Neuronal stem cell (in vitro differentiated cells): Measurements from ENCODE around the gene PRAME.

Experiments used
- DNase-seq: peaks from one replicate; pipeline ENCODE4 v3.0.0-alpha.2; 2013; ENCODE audit warnings: low spot score
- H2AFZ ChIP-seq: one replicate; pipeline ENCODE4 v1.6.1; 2013; ENCODE audit warnings: mild to moderate bottlenecking, low read length, inconsistent platforms
- H2AK5ac ChIP-seq: 2 replicates; pipeline ENCODE4 v1.6.1; 2013; ENCODE audit warnings: low read depth, mild to moderate bottlenecking, inconsistent platforms, low read length, moderate library complexity, mixed read lengths
- H2BK120ac ChIP-seq: 2 replicates; pipeline ENCODE4 v1.6.1; 2013; ENCODE audit warnings: low read depth, mild to moderate bottlenecking, inconsistent platforms, low read length, moderate library complexity, mixed read lengths
- H2BK12ac ChIP-seq: one replicate; pipeline ENCODE4 v1.6.1; 2013; ENCODE audit warnings: low read length, inconsistent platforms
- H2BK15ac ChIP-seq: 2 replicates; pipeline ENCODE4 v1.6.1; 2013; ENCODE audit warnings: mild to moderate bottlenecking, low read length, inconsistent platforms, mixed read lengths
- H2BK5ac ChIP-seq: one replicate; pipeline ENCODE4 v1.6.1; 2013; ENCODE audit warnings: inconsistent platforms, mild to moderate bottlenecking, low read length, moderate library complexity
- H3K14ac ChIP-seq: one replicate; pipeline ENCODE4 v1.6.1; 2013; ENCODE audit warnings: low read length, inconsistent platforms
- H3K18ac ChIP-seq: 2 replicates; pipeline ENCODE4 v1.6.1; 2013; ENCODE audit warnings: low read length, inconsistent platforms
- H3K23ac ChIP-seq: 2 replicates; pipeline ENCODE4 v1.6.1; 2013; ENCODE audit warnings: low read depth, mild to moderate bottlenecking, mixed read lengths, low read length, inconsistent platforms; ENCODE audit not compliant: poor library complexity
- H3K27ac ChIP-seq: replicated peaks from 3 replicates; pipeline ENCODE4 v1.5.1; 2013; ENCODE audit warnings: low read length, inconsistent platforms
- H3K27me3 ChIP-seq, 3 experiments: 2 replicates each; pipeline ENCODE4 v1.6.1; 2013; ENCODE audit warnings: low read length in 3 of 3, mild to moderate bottlenecking in 2 of 3, inconsistent platforms in 1 of 3, low read depth in 1 of 3, mixed read lengths in 1 of 3, moderate library complexity in 1 of 3; ENCODE audit not compliant: control insufficient read depth in 3 of 3, insufficient read depth in 3 of 3
- H3K36me3 ChIP-seq, 2 donors: replicated peaks in 1 of 2; 2 replicates each; pipeline ENCODE4 v1.6.1; 2013; ENCODE audit warnings: low read length in 2 of 2; ENCODE audit not compliant: control insufficient read depth in 2 of 2, insufficient read depth in 2 of 2
- H3K4ac ChIP-seq: 2 replicates; pipeline ENCODE4 v1.6.1; 2013; ENCODE audit warnings: inconsistent platforms, mild to moderate bottlenecking, low read length, moderate library complexity
- H3K4me1 ChIP-seq, 2 donors: 1 replicate in 1 of 2; 2 replicates in 1 of 2; pipeline ENCODE4 v1.6.1; 2013; ENCODE audit warnings: low read length in 2 of 2, low read depth in 1 of 2; ENCODE audit not compliant: control insufficient read depth in 2 of 2, insufficient read depth in 1 of 2
- H3K4me2 ChIP-seq: one replicate; pipeline ENCODE4 v1.6.1; 2013; ENCODE audit warnings: mild to moderate bottlenecking, low read length, inconsistent platforms; ENCODE audit not compliant: insufficient read depth, poor library complexity, severe bottlenecking
- H3K4me3 ChIP-seq, 2 donors: 2 replicates each; pipeline ENCODE4 v1.5.1; 2013; ENCODE audit warnings: low read length in 2 of 2, mild to moderate bottlenecking in 2 of 2, inconsistent platforms in 1 of 2, moderate library complexity in 1 of 2
- H3K79me1 ChIP-seq: one replicate; pipeline ENCODE4 v1.6.1; 2013; ENCODE audit warnings: low read depth, mild to moderate bottlenecking, inconsistent platforms, low read length, moderate library complexity
- H3K9ac ChIP-seq: one replicate; pipeline ENCODE4 v1.6.1; 2013; ENCODE audit warnings: mild to moderate bottlenecking, low read depth, low read length, inconsistent platforms; ENCODE audit not compliant: poor library complexity
- H3K9me3 ChIP-seq, 2 donors: replicated peaks in 1 of 2; 2 replicates each; pipeline versions ENCODE3 to v1.6.1; 2013; ENCODE audit warnings: low read length in 2 of 2, mild to moderate bottlenecking in 2 of 2, inconsistent platforms in 1 of 2, low read depth in 1 of 2, mixed read lengths in 1 of 2, moderate library complexity in 1 of 2; ENCODE audit not compliant: control insufficient read depth in 2 of 2, insufficient read depth in 1 of 2
- H4K8ac ChIP-seq: one replicate; pipeline ENCODE4 v1.6.1; 2013; ENCODE audit warnings: low read depth, mild to moderate bottlenecking, inconsistent platforms, low read length, moderate library complexity
- H4K91ac ChIP-seq: one replicate; pipeline ENCODE4 v1.6.1; 2013; ENCODE audit warnings: low read length, low read depth, mild to moderate bottlenecking, inconsistent platforms; ENCODE audit not compliant: poor library complexity
- WGBS, 2 donors: extraction: QIAGEN DNeasy Blood & Tissue Kit; methylation state at CpG; one replicate each; pipeline ENCODE4 v1.1.7; 2013; ENCODE audit warnings: missing lambda C conversion rate in 2 of 2, mixed read lengths in 1 of 2; ENCODE audit not compliant: insufficient read length in 2 of 2, insufficient replicate concordance in 1 of 2; ENCODE audit errors: extremely low coverage in 2 of 2; 5-methylcytosine and 5-hydroxymethylcytosine counted together

PRAME gene

DNA sequence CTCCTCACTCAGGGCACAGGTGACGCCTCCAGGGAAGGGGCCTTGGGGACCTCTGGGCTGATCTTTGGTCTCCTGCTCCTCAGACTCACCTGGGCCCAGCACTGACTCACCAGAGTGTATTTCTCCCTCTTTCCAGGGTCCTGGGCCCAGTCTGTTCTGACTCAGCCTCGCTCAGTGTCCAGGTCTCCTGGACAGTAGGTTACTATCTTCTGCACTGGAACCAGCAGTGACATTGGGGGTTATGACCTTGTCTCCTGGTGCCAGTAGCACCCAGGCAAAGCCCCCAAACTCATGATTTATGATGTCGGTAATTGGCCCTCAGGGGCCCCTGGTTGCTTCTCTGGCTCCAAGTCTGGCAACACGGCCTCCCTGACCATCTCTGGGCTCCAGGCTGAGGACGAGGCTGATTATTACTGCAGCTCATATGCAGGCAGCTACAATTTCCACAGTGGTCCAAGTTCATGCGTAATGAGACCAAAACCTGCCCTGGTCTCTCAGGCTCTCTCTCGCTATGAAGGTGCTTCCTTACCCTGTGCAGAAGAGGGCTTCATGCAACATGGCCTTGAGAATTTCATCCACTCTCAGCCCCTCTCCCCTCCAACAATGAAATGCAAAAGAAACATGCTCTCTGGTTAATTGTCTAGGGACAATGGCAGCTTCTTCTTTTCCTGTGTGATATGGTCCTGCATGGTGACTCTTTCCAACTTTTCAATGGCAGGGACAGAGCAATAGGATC is 21.0 kb upstream of the PRAME start:
- Histone ChIP-seq H3K4me1 (peaks cover 0 to 5% of the 10 kb centered on the region in 2 donors), H4K8ac (no peak overlapping the region), H3K36me3 (no peaks in the 10 kb centered on the region), H3K27me3 (peaks cover 0 to 10% (median 5%) of the 10 kb centered on the region in 3 experiments), H3K4me3 (no peak overlapping the region), H3K27ac (no peak overlapping the region), H3K18ac (no peak overlapping the region), H3K4me2 (no peak overlapping the region), H3K9me3 (no peaks in the 10 kb centered on the region), H3K4ac (no peak overlapping the region), H4K91ac (no peak overlapping the region), H2BK5ac (no peak overlapping the region), H2BK15ac (no peak overlapping the region), H2BK120ac (no peak overlapping the region), H2BK12ac (no peak overlapping the region), H2AFZ (no peak overlapping the region), H3K9ac (no peak overlapping the region), H2AK5ac (peak overlapping the region; percentile 56), H3K14ac (no peak overlapping the region), H3K79me1 (no peaks in the 10 kb centered on the region), H3K23ac (peak overlapping the region; percentile 65)
- no peak for DNase-seq
- WGBS, 2 donors: no CpG with 5 or more reads among the region's 7 CpGs

DNA sequence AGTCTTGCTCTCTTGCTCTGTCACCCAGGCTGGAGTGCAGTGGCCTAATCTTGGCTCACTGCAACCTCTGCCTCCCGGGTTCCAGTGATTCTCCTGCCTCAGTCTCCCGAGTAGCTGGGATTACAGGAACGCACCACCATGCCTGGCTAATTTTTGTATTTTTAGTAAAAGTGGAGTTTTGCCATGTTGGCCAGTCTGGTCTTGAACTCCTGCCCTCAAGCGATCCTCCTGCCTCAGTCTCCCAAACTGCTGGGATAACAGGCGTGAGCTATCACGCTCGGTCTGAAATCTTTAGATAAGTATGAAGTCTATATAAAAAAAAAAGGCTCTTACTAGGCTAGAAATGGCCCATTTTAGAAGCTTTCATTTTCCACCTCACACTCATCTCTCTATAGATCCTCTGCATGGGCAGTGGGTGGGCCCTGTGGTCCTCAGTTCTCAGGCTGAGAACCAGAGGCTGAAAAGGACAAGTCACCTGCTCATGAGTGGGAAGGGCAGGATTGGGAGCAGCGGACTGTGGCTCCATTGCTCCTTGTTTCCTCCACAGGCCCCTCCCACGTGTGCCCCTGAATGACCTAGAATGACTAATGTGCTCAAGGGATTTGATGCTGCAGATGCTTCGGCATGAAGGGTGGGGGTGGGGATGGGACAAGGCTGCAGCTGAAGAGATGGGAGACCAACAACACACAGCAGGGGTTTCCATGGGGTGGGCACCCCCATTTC is 19.8 kb upstream of the PRAME start:
- H3K4me1 ChIP-seq: peaks cover 0 to 5% of the 10 kb centered on the region in 2 donors
- H3K27me3 ChIP-seq: peaks cover 0 to 10% (median 5%) of the 10 kb centered on the region in 3 experiments
- no peak overlapping the region for H2BK5ac ChIP-seq
- no peak overlapping the region for H3K4me2 ChIP-seq
- H2BK12ac ChIP-seq: no peak overlapping the region
- no peak overlapping the region for H2AFZ ChIP-seq
- no CpG with 5 or more reads among the region's 10 CpGs for WGBS, 2 donors
- no peaks in the 10 kb centered on the region for H3K36me3 ChIP-seq
- peak overlapping the region; percentile 28 for H3K18ac ChIP-seq
- no peak overlapping the region for H2BK120ac ChIP-seq
- no peak overlapping the region for H4K91ac ChIP-seq
- no peak overlapping the region for H4K8ac ChIP-seq
- peak overlapping the region; percentile 80 for H3K23ac ChIP-seq
- H3K79me1 ChIP-seq: no peaks in the 10 kb centered on the region
- H2AK5ac ChIP-seq: no peak overlapping the region
- no peak for DNase-seq
- H3K27ac ChIP-seq: no peak overlapping the region
- H3K14ac ChIP-seq: no peak overlapping the region
- H3K9me3 ChIP-seq: no peaks in the 10 kb centered on the region
- no peak overlapping the region for H2BK15ac ChIP-seq
- H3K4me3 ChIP-seq: no peak overlapping the region
- no peak overlapping the region for H3K4ac ChIP-seq
- no peak overlapping the region for H3K9ac ChIP-seq

DNA sequence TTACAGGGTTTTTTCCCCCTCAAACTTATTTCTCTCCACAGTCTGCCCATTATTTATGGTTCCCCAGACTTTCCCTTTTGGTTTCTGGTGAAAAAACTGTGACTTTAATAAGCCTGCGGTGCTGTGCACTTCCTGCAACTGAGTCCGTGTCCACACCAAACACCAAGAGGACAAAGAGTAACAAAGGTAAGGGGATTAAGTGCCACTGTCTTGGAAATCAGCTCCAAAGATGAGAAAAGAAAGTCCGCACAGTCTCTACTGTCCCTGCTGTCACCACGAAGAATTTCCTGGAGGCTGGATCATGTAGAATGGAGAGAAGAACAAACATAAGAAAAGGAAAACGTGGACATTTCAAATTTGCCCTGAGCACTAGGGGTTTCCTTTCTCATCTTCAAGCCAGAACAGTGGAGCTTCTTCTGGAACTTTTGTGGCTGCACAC is 17.9 kb upstream of the PRAME start:
- H3K23ac ChIP-seq: no peak overlapping the region
- H3K4me3 ChIP-seq: no peak overlapping the region
- no peak overlapping the region for H2BK15ac ChIP-seq
- no peak overlapping the region for H2AK5ac ChIP-seq
- H3K4me1 ChIP-seq: peaks cover 0 to 3% of the 10 kb centered on the region in 2 donors
- H3K9ac ChIP-seq: no peak overlapping the region
- no peaks in the 10 kb centered on the region for H3K79me1 ChIP-seq
- H4K91ac ChIP-seq: no peak overlapping the region
- H2BK120ac ChIP-seq: no peak overlapping the region
- no peak overlapping the region for H3K4ac ChIP-seq
- H4K8ac ChIP-seq: no peak overlapping the region
- no peak overlapping the region for H3K27ac ChIP-seq
- H2AFZ ChIP-seq: no peak overlapping the region
- H3K14ac ChIP-seq: no peak overlapping the region
- no peak overlapping the region for H2BK5ac ChIP-seq
- WGBS, 2 donors: no CpG with 5 or more reads among the region's 5 CpGs
- no peak for DNase-seq
- H3K27me3 ChIP-seq: peaks cover 0 to 3% (median 2%) of the 10 kb centered on the region in 3 experiments
- H3K18ac ChIP-seq: no peak overlapping the region
- no peaks in the 10 kb centered on the region for H3K36me3 ChIP-seq
- H3K4me2 ChIP-seq: no peak overlapping the region
- no peak overlapping the region for H2BK12ac ChIP-seq
- H3K9me3 ChIP-seq: no peaks in the 10 kb centered on the region
